Small intestine (tissue), 7 donors: ENCODE measurements around the gene CFAP68. TPM values are rescaled to one million over a fixed set of nuclear protein-coding genes. Genes with fewer than 3 reads are reported as not detected.

Experiments
- DNase-seq, 2 donors: peaks; one replicate each; pipeline versions ENCODE4 v3.0.0 to v3.0.0-alpha.2; 2013
- FAIRE-seq: peaks from 2 replicates; lab custom pipeline; 2012; peaks lifted over from hg19 to GRCh38; lab: Jason Lieb, UNC
- H3K27ac ChIP-seq, 3 donors: one replicate each; pipeline ENCODE4 v1.5.1; 2013; ENCODE audit warnings: low read length in 2 of 3, mild to moderate bottlenecking in 2 of 3, control low read depth in 1 of 3, inconsistent platforms in 1 of 3, low read depth in 1 of 3, moderate library complexity in 1 of 3
- H3K27me3 ChIP-seq, 3 donors: one replicate each; pipeline ENCODE4 v1.6.1; 2013; ENCODE audit warnings: low read length in 3 of 3, inconsistent platforms in 1 of 3; ENCODE audit not compliant: control insufficient read depth in 3 of 3, insufficient read depth in 3 of 3
- H3K36me3 ChIP-seq, 3 donors: one replicate each; pipeline ENCODE4 v1.6.1; 2013; ENCODE audit warnings: low read length in 3 of 3, inconsistent platforms in 1 of 3, low read depth in 1 of 3, mild to moderate bottlenecking in 1 of 3, moderate library complexity in 1 of 3; ENCODE audit not compliant: control insufficient read depth in 3 of 3, insufficient read depth in 2 of 3
- H3K4me1 ChIP-seq, 3 donors: one replicate each; pipeline ENCODE4 v1.6.1; 2013; ENCODE audit warnings: low read length in 2 of 3, inconsistent platforms in 1 of 3, low read depth in 1 of 3, mild to moderate bottlenecking in 1 of 3, moderate library complexity in 1 of 3; ENCODE audit not compliant: control insufficient read depth in 3 of 3, insufficient read depth in 2 of 3
- H3K4me3 ChIP-seq, 3 donors: one replicate each; pipeline ENCODE4 v1.5.1; 2013; ENCODE audit warnings: low read length in 3 of 3, control low read depth in 1 of 3, inconsistent platforms in 1 of 3, low read depth in 1 of 3, mild to moderate bottlenecking in 1 of 3, moderate library complexity in 1 of 3
- H3K9me3 ChIP-seq, 2 donors: one replicate each; pipeline ENCODE4 v1.6.1; 2013; ENCODE audit warnings: low read depth in 1 of 2, low read length in 1 of 2; ENCODE audit not compliant: control insufficient read depth in 2 of 2, insufficient read depth in 1 of 2
- WGBS, 3 donors: extraction: QIAGEN DNeasy Blood & Tissue Kit; methylation state at CpG; one replicate each; pipeline ENCODE4 v1.1.7; 2013; 5-methylcytosine and 5-hydroxymethylcytosine counted together
- polyA plus RNA-seq, 4 donors: library from polyadenylated mRNA; stranded (reverse) in 3 of 4; unstranded in 1 of 4; fragments of 200-250 nt in 3 of 4; fragments of 120-200 nt in 1 of 4; gene quantifications; one replicate each; pipeline versions ENCODE4 v1.2.1 to v1.2.3, GENCODE V29; 2013
- donor health status: healthy with polysubstance abuse.
- donor health status: control.
- donor health status: control.
- donor health status: Bipolar disorder and iron deficiency.
- donor health status: healthy.

CFAP68 gene
- polyA plus RNA-seq, 4 donors, result 21.2 to 44.2 (median 27.5) TPM

DNA sequence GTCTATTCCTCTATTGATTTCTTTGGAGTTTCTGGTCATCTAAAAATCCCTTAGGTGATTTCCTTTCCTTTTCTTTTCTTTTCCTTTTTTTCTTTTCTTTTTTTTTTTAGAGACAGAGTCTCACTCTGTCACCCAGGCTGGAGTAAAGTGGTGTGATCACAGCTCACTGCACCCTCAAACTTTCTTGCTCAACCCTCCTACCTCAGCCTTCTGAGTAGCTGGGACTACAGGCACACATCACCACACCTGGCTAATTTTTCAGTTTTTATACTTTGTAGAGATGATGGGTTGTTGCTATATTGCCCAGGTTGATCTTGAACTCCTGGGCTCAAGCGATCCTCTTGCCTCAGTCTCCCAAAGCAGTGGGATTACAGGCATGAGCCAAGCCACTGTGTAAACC, 37.4 kb downstream of the CFAP68 start:
- no peak overlapping the region for H3K27ac ChIP-seq
- no peaks in the 10 kb centered on the region for H3K9me3 ChIP-seq
- DNase-seq (no peak), FAIRE-seq (no peak)
- peaks cover 0 to 13% (median 0%) of the 10 kb centered on the region in 3 donors for H3K27me3 ChIP-seq
- H3K36me3 ChIP-seq, result no peaks in the 10 kb centered on the region
- H3K4me1 ChIP-seq, result peaks cover 0 to 25% (median 2%) of the 10 kb centered on the region in 3 donors
- H3K4me3 ChIP-seq, result no peak overlapping the region
- 93 to 97% (median 97%) methylated on average over 1 of the region's 1 CpG for WGBS, 3 donors

DNA sequence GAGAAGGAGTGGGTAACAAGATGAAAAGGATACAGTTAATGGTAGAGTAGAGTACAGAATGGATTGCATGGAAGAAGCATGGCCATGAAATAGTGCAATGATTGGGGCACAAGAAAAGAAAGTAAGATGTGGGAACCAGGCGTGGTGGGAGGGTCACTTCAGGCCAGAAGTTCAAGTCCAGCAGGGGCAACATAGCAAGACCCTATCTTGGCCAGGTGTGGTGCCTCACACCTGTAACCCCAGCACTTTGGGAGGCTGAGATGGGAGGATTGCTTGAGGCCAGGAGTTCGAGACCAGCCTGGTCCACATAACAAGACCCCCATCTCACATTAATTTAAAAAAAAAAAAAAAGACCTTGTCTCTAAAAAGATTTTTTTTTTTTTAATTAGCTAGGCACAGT, 38.0 kb downstream of the CFAP68 start:
- Histone ChIP-seq H3K27ac (peak overlapping the region in 1 of 3 donors; percentile 91), H3K27me3 (peaks cover 0 to 8% (median 0%) of the 10 kb centered on the region in 3 donors), H3K36me3 (no peaks in the 10 kb centered on the region), H3K4me1 (peaks cover 0 to 19% (median 2%) of the 10 kb centered on the region in 3 donors), H3K9me3 (no peaks in the 10 kb centered on the region), H3K4me3 (no peak overlapping the region)
- WGBS, 3 donors, result 70 to 90% (median 88%) methylated on average over 2 of the region's 2 CpGs
- FAIRE-seq (no peak), DNase-seq (no peak)

DNA sequence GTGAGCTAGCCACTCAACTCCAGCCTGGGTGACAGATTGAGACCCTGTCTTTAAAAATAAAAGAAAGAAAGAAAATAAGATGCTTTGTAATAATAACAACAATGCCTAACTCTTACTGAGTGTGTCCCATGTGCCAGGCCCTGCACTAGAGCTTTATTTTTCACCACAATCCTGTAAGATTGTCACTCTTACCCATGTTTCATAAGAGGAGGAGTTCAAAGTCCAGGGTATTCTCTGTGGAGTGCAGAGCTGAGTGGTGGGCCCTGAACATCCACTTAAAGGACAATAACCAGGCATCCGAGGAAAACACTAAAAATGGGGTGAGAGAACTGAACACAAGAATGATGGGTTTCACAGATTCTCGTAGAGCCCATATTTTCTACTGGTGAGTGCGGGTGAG, 38.4 kb downstream of the CFAP68 start:
- FAIRE-seq (no peak), DNase-seq (peak in 1 of 2 donors; percentile 21)
- H3K27me3 ChIP-seq, result peaks cover 0 to 7% (median 0%) of the 10 kb centered on the region in 3 donors
- peak overlapping the region in 1 of 3 donors; percentile 91 for H3K27ac ChIP-seq
- H3K4me1 ChIP-seq, result peaks cover 0 to 18% (median 0%) of the 10 kb centered on the region in 3 donors
- H3K4me3 ChIP-seq, result no peak overlapping the region
- no peaks in the 10 kb centered on the region for H3K36me3 ChIP-seq
- WGBS, 3 donors, result 66 to 83% (median 78%) methylated on average over 3 of the region's 3 CpGs
- no peaks in the 10 kb centered on the region for H3K9me3 ChIP-seq

DNA sequence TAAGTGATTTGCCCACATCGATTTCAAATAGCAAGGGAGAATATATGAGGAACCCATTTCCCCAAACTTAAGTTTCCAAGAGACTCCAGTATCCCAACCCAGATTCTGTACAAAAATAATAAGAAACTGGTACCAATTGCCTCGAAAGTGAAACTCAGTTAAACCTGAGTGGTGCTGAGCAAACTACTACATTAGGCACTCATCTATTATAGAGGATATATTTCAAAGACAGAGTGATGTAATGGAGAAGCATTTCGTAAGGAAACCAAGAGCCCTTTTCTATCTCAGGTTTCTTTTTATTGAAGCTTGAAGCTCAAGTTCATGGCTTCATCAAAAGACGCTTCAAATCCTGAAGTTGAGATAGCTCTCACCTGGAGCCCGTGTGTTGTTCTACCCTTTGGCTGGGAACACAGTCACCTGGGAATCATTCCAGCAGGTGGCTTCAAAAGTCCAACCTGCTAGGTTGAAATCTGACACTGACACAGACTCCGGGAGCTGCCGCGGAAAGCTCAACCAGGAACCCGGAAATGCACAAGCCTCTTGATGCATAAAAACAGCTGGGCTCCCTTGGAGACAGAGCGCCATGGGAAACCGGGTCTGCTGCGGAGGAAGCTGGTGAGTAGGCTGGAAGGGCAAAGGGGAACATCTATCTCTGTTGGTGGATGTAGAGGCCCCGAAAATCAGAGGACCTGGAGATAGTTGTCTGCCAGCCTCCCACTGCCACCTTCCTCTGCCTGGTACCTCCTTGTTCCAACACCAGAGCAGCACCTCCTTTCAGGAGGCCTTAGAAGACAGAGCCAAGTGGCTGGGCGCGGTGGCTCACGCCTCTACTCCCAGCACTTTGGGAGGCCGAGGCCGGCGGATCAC, 39.3 kb downstream of the CFAP68 start, which contains the start of gene C11orf52:
TSS of gene C11orf52 (plus strand) at position 524 of the 867 bp plus-strand sequence. CDS start at position 584, 60 bp downstream.
- 12 to 43% (median 35%) methylated on average over 19 of the region's 19 CpGs for WGBS, 3 donors
- H3K36me3 ChIP-seq, result no peaks in the 10 kb centered on the region
- H3K27ac ChIP-seq, result peak within 1 kb of the TSS; percentile 89 to 91 (median 91)
- H3K4me1 ChIP-seq, result peaks cover 0 to 18% (median 0%) of the 10 kb centered on the region in 3 donors
- H3K4me3 ChIP-seq, result peak within 1 kb of the TSS in 2 of 3 donors; percentile 35 to 49
- no peaks in the 10 kb centered on the region for H3K9me3 ChIP-seq
- FAIRE-seq (no peak), DNase-seq (peak; percentile 94 to 96)
- H3K27me3 ChIP-seq, result no peaks in the 10 kb centered on the region

DNA sequence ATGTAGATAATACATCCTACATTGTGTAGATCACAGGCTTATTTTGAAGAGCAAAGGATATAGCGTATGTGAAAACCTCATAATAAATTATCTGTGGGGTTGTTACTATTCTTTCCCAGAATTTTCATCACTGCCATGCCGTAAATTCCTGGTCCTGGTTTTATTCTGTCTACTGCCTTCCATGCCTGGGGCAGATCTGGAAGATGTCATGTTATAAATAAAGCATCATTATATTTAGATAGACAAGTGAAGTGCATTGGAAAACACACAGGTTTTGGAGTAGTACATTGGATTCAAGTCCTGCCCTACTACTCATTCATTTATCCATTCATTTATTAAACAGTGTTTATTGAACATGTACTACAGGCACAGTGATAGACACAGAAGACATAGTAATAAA, 41.6 kb downstream of the CFAP68 start:
- Histone ChIP-seq H3K36me3 (peaks cover 0 to 5% (median 0%) of the 10 kb centered on the region in 3 donors), H3K27ac (no peak overlapping the region), H3K27me3 (no peaks in the 10 kb centered on the region), H3K4me1 (peaks cover 0 to 19% (median 2%) of the 10 kb centered on the region in 3 donors), H3K4me3 (no peak overlapping the region), H3K9me3 (no peaks in the 10 kb centered on the region)
- DNase-seq (no peak), FAIRE-seq (no peak)
- WGBS, 3 donors, result 76 to 91% (median 90%) methylated on average over 2 of the region's 2 CpGs

DNA sequence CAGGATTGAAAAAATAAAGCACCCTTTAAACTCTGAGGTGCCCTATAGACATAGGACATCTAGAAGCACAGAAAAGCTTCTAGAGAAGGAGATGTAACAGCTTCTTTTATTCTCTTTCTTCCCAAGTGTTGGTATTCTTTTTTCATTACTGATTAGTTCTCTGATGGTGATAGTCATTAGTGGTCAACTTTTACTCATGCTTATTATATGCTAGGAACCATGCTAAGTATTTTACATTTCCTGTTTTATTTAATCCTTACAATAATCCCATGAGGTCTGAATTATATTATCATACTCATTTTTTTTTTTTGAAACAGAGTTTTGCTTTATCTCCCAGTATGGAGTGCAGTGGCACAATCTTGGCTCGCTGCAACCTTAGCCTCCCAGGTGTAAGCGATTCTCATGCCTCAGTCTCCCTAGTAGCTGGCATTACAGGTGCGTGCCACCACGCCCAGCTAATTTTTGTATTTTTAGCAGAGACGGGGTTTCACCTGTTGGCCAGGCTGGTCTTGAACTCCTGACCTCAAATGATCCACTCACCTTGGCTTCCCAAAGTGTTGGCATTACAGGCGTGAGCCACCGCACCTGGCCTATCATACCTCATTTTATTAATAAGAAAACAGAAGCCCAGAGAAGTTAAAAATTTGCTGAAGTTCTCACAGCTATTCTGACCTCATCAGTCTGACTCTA, 42.3 kb downstream of the CFAP68 start:
- 81 to 87% (median 83%) methylated on average over 7 of the region's 7 CpGs for WGBS, 3 donors
- Histone ChIP-seq H3K4me1 (peaks cover 3 to 26% (median 7%) of the 10 kb centered on the region in 3 donors), H3K4me3 (no peak overlapping the region), H3K27me3 (no peaks in the 10 kb centered on the region), H3K27ac (no peak overlapping the region), H3K9me3 (no peaks in the 10 kb centered on the region), H3K36me3 (peaks cover 0 to 9% (median 0%) of the 10 kb centered on the region in 3 donors)
- no peak for DNase-seq
- FAIRE-seq, result no peak

DNA sequence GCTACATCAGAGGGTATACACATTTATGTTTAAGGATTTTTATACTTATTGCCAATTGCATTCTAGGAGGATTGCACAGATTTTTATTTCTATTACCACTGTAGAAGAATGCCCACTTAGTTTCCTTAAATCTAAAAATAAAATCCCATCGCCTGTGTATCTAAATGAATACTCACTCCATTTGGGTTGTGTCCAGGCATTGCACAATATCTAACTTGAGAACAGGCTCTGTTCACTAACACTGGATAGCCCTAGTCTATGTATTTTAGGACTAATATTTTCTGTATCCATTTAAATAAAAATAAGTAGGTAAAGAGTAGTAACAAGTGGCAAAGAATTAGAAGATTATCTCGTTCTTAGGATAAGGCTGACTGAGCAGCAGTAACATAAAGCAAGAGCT, 43.5 kb downstream of the CFAP68 start:
- peaks cover 3 to 27% (median 7%) of the 10 kb centered on the region in 3 donors for H3K4me1 ChIP-seq

DNA sequence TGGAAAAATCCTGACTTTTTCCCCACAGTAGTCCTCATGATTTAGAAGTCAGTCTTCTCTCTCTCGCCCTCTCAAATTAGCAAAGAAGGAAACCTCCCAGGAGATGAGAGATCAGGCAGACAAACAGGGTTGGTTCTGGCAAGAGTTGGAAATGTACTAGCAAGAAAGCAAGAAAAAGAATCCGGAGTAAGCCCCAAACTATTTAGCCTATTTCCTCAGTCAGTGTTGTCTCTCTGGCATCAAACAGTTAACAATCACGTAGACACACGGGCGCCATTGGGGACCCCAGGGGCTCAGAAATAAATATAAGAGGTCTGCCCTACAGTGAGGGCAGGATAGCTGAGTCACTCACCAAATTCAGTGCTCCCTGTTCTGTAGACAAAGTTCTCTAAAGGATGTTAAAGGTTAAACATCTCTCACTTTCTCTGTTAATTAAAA, 44.0 kb downstream of the CFAP68 start:
- Histone ChIP-seq H3K4me1 (peaks cover 3 to 21% (median 7%) of the 10 kb centered on the region in 3 donors), H3K9me3 (no peaks in the 10 kb centered on the region), H3K36me3 (peaks cover 0 to 9% (median 0%) of the 10 kb centered on the region in 3 donors), H3K4me3 (no peak overlapping the region), H3K27me3 (no peaks in the 10 kb centered on the region), H3K27ac (peak overlapping the region in 1 of 3 donors; percentile 38)
- no peak for DNase-seq
- no peak for FAIRE-seq
- WGBS, 3 donors, result 54 to 75% (median 64%) methylated on average over 5 of the region's 5 CpGs

More for the DNA sequence above, 43.5 kb downstream of the CFAP68 start:
- DNase-seq, result no peak
- H3K36me3 ChIP-seq, result peaks cover 0 to 9% (median 0%) of the 10 kb centered on the region in 3 donors
- no peaks in the 10 kb centered on the region for H3K27me3 ChIP-seq
- H3K9me3 ChIP-seq, result no peaks in the 10 kb centered on the region
- no peak for FAIRE-seq
- peak overlapping the region in 1 of 3 donors; percentile 38 for H3K27ac ChIP-seq
- H3K4me3 ChIP-seq, result no peak overlapping the region
- 28 to 41% (median 32%) methylated on average over 2 of the region's 2 CpGs for WGBS, 3 donors
